ENCODE measurements around the gene BCAS1. TPM values are rescaled to one million over a fixed set of nuclear protein-coding genes. Genes with fewer than 3 reads are reported as not detected.

Gene BCAS1
- total RNA-seq, 1 experiment from 2014 or later = 3.1 TPM

DNA sequence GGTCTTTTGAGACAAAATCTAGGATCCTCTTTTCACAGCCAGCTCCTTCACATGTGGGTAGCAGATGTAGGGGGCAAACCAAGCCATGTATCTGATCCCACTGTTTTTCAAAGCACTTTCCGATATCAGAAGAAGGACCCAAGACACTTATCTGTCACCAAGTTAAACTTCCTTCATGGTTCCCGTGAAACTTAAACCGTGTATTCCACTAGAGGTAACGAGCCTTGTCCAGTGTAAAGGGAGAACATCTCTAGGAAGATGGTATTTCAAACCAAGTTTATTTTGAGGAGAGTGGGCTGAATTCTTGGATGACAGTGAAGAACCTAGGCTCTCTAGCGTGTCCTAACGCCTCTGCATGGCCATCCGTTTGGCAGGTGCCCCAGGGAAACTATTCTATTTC lies 76.3 kb downstream of the BCAS1 start:
- ChIA-PET POLR2A (no interaction called here), CTCF (no interaction called here)
- Histone ChIP-seq H3K27me3 (ENCODE audit: control insufficient read depth, insufficient read depth, low read length) (no peaks in the 10 kb centered on the region), H3K4me1 (ENCODE audit: control insufficient read depth, insufficient read depth, low read length) (no peaks in the 10 kb centered on the region), H3K27ac (ENCODE audit: low read length) (no peak overlapping the region), H3K9me3 (ENCODE audit: control insufficient read depth, insufficient read depth, low read depth, low read length) (no peaks in the 10 kb centered on the region), H3K36me3 (ENCODE audit: control insufficient read depth, insufficient read depth, low read length) (no peaks in the 10 kb centered on the region), H3K4me3 (ENCODE audit: low read depth in 2 of 2, low read length in 2 of 2) (no peak overlapping the region)
- no peak for TF ChIP-seq POLR2AphosphoS5 (IDR thresholded peaks at IDR 0.05; ENCODE audit: low read depth, low read length)
- TF ChIP-seq TCF7L2 (IDR thresholded peaks at IDR 0.05; ENCODE audit: low read depth, low read length) = no peak
- no peak for TF ChIP-seq SIN3A (IDR thresholded peaks at IDR 0.05; ENCODE audit: borderline replicate concordance, insufficient read depth, low read depth, low read length)
- TF ChIP-seq, protein P1, sequence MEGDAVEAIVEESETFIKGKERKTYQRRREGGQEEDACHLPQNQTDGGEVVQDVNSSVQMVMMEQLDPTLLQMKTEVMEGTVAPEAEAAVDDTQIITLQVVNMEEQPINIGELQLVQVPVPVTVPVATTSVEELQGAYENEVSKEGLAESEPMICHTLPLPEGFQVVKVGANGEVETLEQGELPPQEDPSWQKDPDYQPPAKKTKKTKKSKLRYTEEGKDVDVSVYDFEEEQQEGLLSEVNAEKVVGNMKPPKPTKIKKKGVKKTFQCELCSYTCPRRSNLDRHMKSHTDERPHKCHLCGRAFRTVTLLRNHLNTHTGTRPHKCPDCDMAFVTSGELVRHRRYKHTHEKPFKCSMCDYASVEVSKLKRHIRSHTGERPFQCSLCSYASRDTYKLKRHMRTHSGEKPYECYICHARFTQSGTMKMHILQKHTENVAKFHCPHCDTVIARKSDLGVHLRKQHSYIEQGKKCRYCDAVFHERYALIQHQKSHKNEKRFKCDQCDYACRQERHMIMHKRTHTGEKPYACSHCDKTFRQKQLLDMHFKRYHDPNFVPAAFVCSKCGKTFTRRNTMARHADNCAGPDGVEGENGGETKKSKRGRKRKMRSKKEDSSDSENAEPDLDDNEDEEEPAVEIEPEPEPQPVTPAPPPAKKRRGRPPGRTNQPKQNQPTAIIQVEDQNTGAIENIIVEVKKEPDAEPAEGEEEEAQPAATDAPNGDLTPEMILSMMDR (IDR thresholded peaks at IDR 0.05) = no peak
- TF ChIP-seq, protein P2, sequence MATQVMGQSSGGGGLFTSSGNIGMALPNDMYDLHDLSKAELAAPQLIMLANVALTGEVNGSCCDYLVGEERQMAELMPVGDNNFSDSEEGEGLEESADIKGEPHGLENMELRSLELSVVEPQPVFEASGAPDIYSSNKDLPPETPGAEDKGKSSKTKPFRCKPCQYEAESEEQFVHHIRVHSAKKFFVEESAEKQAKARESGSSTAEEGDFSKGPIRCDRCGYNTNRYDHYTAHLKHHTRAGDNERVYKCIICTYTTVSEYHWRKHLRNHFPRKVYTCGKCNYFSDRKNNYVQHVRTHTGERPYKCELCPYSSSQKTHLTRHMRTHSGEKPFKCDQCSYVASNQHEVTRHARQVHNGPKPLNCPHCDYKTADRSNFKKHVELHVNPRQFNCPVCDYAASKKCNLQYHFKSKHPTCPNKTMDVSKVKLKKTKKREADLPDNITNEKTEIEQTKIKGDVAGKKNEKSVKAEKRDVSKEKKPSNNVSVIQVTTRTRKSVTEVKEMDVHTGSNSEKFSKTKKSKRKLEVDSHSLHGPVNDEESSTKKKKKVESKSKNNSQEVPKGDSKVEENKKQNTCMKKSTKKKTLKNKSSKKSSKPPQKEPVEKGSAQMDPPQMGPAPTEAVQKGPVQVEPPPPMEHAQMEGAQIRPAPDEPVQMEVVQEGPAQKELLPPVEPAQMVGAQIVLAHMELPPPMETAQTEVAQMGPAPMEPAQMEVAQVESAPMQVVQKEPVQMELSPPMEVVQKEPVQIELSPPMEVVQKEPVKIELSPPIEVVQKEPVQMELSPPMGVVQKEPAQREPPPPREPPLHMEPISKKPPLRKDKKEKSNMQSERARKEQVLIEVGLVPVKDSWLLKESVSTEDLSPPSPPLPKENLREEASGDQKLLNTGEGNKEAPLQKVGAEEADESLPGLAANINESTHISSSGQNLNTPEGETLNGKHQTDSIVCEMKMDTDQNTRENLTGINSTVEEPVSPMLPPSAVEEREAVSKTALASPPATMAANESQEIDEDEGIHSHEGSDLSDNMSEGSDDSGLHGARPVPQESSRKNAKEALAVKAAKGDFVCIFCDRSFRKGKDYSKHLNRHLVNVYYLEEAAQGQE (IDR thresholded peaks at IDR 0.05; ENCODE audit: insufficient read depth in 1 of 2, low read depth in 2 of 2, low read length in 1 of 2) = no peak
- intact Hi-C loops (cut with micrococcal nuclease; ENCODE audit: unreplicated experiment) = no loop called here
- no TSS peak for BruUV-seq (replicated peaks)
- no peak for ATAC-seq
- no peak for DNase-seq (ENCODE audit: low read depth, low spot score)
- in situ Hi-C loops (cut with HindIII; ENCODE audit: low pct_unique_long_range_greater_than_20kb, low sequenced_read_pairs) = no loop called here

DNA sequence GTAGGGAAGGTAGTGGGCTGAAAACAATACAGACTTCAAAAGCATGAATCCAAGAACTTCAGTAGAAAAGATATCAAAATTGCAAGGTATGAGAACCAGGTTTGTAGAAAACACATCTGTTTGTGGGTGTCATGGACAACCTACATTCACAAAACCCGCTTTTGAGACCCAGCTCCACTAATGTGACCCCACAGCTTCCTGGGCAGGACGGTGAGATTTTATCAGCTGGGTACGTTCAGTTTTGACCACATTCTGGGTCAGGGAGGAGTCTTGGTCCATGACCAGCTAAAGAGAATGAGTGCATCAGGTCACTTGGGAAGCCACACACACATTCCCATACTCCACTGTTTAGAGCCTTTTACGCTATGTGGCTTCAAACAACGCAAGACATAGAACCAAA lies 77.1 kb downstream of the BCAS1 start:
- H3K9me3 ChIP-seq (ENCODE audit: control insufficient read depth, insufficient read depth, low read depth, low read length) = no peaks in the 10 kb centered on the region
- DNase-seq (ENCODE audit: low read depth, low spot score) (no peak), ATAC-seq (no peak)
- ChIA-PET CTCF (no interaction called here), POLR2A (no interaction called here)
- no peak overlapping the region for H3K4me3 ChIP-seq (ENCODE audit: low read depth in 2 of 2, low read length in 2 of 2)
- no peaks in the 10 kb centered on the region for H3K36me3 ChIP-seq (ENCODE audit: control insufficient read depth, insufficient read depth, low read length)
- intact Hi-C loops (cut with micrococcal nuclease; ENCODE audit: unreplicated experiment) = no loop called here
- H3K27me3 ChIP-seq (ENCODE audit: control insufficient read depth, insufficient read depth, low read length) = no peaks in the 10 kb centered on the region
- no peak overlapping the region for H3K27ac ChIP-seq (ENCODE audit: low read length)
- TF ChIP-seq TCF7L2 (IDR thresholded peaks at IDR 0.05; ENCODE audit: low read depth, low read length) (no peak), POLR2AphosphoS5 (IDR thresholded peaks at IDR 0.05; ENCODE audit: low read depth, low read length) (no peak), SIN3A (IDR thresholded peaks at IDR 0.05; ENCODE audit: borderline replicate concordance, insufficient read depth, low read depth, low read length) (no peak)
- TF ChIP-seq, protein P1 (IDR thresholded peaks at IDR 0.05) = no peak
- TF ChIP-seq, protein P2 (IDR thresholded peaks at IDR 0.05; ENCODE audit: insufficient read depth in 1 of 2, low read depth in 2 of 2, low read length in 1 of 2) = no peak
- in situ Hi-C loops (cut with HindIII; ENCODE audit: low pct_unique_long_range_greater_than_20kb, low sequenced_read_pairs) = no loop called here
- BruUV-seq (replicated peaks) = no TSS peak
- H3K4me1 ChIP-seq (ENCODE audit: control insufficient read depth, insufficient read depth, low read length) = no peaks in the 10 kb centered on the region

Measured in Panc1 (cell line).